NCI-H1694 (cell line): ENCODE results near the gene MATCAP1.

ENCODE experiments used
- DNase-seq: peaks from one replicate; lab custom pipeline; 2025; lab: John Stamatoyannopoulos, UW

The MATCAP1 gene

DNA sequence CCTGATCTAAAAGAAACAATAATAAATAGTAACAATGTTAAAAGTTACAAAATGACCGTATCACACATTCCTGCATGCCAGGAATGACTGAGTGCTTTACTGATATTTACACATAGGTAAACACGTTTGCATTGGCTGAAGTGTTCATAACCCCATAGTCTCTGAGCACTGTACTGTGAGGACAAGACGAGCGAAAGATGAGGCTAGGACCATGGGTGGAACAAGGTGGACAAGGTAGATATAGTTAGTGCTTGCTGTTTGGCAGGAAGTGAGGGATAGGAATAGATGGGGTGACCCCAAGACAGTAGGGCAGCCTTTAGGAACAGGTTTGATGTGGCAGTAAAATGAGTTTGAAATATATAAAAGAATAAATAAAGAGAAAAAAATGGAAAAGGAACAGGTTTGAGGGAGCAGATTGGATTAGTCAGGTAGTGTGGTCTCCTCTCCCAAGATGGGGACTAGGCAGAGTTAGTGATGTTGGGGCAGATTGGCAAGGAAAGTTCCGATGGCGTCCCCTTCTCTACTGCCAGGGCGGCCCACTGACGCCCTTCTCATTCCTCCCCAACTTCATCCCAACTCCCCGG is 7.7 kb upstream of the MATCAP1 start:
- no peak for DNase-seq

- no peak for DNase-seq
These were observed 7.0 kb upstream of the MATCAP1 start for GRCh38 chr16:67190448-67191399.

GRCh38 chr16:67190041-67190440 is 6.3 kb upstream of the MATCAP1 start, which contains the start of gene EXOC3L1:
Gene EXOC3L1, minus strand, starts transcription at chr16:67190136. Its CDS starts 460 bp downstream, at chr16:67189676.
- no peak for DNase-seq

DNA sequence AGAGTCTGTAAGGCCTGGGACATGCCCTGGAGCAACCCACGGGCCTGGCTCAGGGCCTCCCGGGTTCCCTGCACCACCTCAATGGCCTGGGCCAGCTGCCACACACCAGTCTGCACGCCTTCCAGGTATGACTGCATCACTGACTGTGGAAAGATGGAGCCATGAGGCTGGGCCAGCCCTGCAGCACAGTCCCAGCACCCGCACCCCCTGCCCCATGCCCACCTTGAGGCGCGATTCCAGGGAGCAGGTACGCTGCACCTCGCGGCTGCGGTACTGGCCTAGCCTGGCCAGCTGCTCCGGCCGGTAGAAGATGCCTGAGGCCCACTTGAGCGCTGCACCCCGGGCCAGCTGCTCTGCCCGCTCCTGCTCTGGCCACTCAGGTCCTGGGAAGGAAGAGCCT is 5.0 kb upstream of the MATCAP1 start:
- no peak for DNase-seq

GRCh38 chr16:67188323-67188722 is 4.6 kb upstream of the MATCAP1 start:
- DNase-seq: no peak

GRCh38 chr16:67187175-67187890 is 3.6 kb upstream of the MATCAP1 start:
- no peak for DNase-seq

DNA sequence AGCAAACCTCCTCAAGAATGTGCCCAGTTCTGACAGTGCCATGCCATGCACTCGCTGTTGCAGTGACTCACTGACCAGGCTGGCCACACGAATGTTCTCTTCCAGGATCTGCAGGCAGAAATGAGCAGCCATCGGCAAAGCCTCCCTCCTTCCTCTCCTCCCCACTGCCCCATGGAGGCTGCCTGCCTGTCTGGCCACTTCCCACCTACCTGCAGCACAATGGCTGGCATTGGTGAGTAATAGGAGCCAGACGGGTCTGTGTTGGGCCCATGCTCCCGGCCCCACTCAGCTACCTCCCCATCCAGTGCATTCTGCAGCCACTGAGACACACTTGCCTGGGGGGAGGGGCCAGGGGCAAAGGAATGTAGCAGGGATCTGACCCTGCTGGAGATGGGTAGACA is 2.8 kb upstream of the MATCAP1 start:
- no peak for DNase-seq

GRCh38 chr16:67185651-67186134 is 1.9 kb upstream of the MATCAP1 start:
- no peak for DNase-seq

- peak; percentile 24 for DNase-seq
These were observed 1.4 kb upstream of the MATCAP1 start for GRCh38 chr16:67184995-67185650.

DNA sequence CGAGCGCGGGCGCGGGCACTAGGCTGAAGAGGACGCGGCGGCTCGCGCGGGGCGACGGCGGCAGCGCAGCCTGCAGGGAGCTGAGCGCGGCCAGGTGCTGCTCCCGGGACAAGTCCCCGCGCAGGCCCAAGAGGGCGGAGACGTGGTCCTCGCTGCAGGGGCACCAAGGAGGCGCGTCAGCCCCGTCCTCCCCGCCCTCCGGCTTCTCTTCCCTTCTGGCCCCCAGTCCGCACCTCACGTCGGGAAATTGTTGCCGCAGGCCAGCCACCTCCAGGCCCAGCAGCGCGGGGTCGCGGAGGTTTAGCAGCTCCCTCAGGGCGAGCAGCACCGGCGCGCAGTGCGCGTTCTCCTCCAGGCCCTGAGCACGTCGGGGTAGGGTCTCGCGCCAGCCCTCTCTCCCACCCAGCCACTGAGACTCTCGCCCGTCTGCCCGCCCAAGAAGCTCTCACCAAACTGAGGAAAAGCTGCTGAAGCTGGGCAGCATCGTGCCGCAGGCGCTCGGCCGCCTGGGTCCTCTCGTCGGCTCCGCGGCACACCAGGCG is 761 bp upstream of the MATCAP1 start:
- DNase-seq: no peak

DNA sequence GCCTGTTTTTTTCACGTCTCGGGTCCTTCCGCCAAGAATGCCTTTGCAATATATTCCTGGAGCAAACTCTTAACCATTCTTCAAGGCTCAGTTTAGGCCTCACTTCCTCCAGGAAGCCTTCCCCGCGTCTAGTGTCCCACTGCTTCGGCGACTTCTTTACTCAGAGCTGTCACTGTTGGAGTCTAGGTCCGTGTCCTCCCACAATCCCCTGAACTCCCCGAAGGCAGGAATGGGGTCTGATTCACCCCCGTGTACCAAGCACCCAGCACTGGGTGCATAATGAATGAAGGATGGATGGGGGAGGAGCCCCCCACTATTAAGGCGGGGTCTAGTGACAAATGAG is 508 bp downstream of the MATCAP1 start:
- DNase-seq: no peak

DNA sequence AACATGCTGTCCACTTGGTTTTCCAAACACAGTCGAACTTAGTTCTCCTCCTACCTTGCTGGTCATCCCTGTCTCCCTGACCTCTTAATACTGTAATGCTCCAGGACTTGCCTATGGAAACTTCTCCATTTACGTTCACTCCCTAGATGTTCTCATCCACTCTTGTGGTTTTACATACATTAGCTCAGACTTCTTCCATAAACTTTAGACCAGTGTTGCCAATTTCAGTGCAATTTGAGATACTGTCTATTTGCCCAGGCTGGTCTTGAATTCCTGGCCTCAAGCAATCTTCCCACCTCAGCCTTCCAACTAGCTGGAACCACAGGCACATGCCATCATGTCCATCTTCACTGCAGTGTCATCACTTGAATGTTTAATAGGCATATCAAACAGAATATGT is 1.5 kb downstream of the MATCAP1 start:
- no peak for DNase-seq

DNA sequence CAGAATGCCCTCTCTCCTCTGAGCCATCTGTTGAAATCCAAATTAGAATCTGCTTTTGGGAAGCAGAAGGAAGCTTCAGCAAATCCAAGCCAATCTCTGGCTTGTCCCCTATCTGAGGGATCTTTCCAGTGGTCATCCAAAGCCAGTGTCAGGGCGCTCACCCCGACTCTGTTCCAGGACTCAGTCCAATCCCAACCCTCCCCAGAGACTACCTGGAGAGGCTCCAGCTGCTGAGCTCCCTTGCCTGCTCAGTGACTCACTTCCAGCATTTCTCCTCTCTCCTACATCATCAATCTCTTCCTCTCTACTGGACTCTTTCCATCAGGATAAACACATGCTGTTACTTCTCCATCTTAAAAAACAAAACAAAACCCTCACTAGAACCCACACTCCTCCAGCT is 2.4 kb downstream of the MATCAP1 start:
- DNase-seq: no peak

GRCh38 chr16:67180166-67180565 is 3.6 kb downstream of the MATCAP1 start:
- DNase-seq: no peak

DNA sequence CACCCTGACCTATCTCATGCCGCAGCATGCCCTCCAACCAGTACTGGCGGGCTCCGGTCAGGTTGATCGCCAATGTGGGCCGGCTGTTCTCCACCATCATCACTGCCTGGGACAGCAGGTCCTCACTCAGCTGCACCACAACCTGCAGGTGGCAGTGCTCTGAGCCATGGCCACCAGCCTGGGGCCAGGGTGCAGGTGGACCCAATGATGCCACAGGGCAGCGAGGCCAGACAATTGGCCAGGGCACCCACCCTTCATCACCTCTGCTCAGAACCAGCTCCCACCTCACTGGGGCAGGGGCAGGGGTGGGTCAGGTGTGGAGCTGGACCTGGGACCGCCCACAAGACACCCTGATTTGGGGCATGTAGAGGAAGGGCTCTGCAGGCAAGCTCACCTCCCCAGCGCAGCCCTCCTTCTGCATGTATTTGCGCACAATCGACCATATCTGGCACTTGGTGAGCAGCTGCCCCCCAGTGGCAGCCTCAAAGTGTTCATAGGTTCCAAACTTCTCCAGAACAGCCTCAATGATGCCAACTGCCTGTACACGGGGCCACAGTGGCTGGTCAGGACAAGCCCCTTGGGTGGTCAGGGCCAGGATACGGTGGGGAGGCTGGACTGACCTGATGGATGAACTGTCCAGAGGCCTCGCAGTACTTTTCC is 4.2 kb downstream of the MATCAP1 start:
- DNase-seq: no peak

DNA sequence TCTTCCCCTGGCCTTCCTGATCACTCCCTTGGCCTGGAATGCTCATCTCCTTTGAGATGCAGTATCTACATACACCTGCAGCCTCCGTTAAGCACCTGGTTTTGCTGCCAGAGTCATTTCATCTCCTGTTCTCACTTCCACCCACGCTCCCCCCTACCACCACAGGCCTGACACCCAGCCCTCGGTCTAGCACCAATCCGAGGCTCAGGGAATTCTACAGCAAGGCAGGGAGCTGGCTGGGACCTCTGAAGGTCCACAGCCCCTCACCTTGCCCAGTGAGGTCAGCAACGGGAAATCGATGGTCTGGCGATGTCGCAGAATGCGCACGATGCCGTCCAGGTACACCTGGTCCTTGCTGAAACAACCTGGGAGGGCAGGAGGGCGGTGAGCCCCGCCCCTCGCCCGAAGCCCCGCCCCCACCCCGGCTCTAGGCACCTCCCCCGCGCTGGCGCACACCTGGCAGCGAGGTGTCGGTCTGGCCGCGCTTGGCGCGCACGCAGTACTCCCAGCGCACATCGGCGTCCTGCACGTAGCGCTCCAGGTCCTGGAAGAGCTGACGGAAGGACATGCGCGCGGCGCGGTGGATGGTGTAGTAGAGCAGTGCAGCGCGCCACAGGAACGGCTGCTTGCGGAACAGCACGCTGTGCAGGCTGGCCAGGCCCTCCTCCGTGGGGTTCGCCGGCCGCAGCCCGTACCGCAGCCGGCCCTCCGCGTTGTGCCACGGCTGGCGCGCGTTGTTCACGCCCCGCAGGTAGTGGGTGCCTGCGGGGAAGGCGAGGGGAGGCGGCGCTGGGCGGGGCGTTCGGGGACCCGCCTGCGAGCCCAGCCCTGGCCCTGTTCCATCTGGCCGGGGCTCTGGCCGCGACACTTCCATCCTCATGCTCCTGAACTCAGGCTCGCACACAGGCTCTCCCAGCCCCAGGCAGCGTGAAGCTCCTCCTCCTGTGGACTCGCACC is 5.7 kb downstream of the MATCAP1 start:
- DNase-seq: no peak

GRCh38 chr16:67176662-67177061 is 7.1 kb downstream of the MATCAP1 start:
- DNase-seq: no peak

- DNase-seq: no peak
These were observed 9.0 kb downstream of the MATCAP1 start for GRCh38 chr16:67174706-67175231.

GRCh38 chr16:67173808-67174705 is 9.7 kb downstream of the MATCAP1 start:
- DNase-seq: peak; percentile 50
